ENCODE measurements around the gene ZNF837. TPM values are rescaled to one million over a fixed set of nuclear protein-coding genes. Genes with fewer than 3 reads are reported as not detected.
A peak's percentile ranks its signal among the peaks of the same experiment; 100 is the strongest.

Gene ZNF837
- total RNA-seq (ENCODE audit: low replicate concordance): 1.4 and 8.5 TPM in 2 replicates

DNA sequence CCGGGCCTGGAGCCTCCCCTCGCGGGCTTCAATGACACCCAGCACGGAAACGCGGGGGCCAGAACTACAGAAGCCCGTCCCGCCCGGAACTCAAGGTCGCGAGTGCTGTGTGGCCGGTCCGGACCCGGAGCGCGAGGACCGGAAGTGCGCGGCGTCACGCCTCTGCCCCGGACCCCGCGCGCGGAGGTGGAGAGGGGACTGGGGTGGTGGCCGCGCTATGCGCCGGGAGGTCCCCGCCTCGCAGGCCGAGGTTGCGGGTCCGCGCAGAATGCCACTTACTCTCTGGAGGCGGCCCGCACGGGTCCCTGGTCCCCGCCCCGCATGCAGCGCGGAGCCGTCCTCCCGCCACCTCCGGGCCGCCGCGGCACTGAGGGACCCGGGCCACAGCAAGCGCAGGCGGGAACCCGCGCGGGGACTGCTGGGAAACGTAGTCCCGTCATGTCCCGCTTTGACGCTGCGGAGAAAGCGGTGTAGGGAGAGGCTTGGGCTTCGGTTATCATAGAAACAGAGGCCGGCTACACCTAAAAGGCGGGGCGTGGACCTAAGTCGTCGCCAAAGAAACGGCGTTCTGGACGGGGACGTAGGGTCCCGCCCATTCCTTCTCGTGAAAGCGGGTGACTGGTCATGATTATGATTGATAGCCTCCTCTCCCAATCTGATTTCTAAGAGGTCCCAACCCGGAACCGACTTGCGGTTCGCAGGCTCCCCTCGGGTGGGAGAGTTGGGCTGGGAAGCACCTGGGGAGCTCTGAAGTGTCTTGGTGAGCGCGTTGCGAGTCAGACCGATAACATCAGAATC is at the start of gene ZNF837:
Gene ZNF837, minus strand, starts transcription at position 369 of the 798 bp plus-strand sequence. CDS start 11,698 bp downstream, outside the sequence.
- H3K27ac ChIP-seq: no peak within 1 kb of the TSS
- peaks cover 11% of the 10 kb centered on the region for H3K27me3 Mint-ChIP-seq (ENCODE audit: insufficient read depth, low read depth)
- H3K4me1 Mint-ChIP-seq: peaks cover 26% of the 10 kb centered on the region
- H3K36me3 Mint-ChIP-seq: no peaks in the 10 kb centered on the region
- DNase-seq (ENCODE audit: low spot score): peak; percentile 100
- peaks cover 11% of the 10 kb centered on the region for H3F3A ChIP-seq (ENCODE audit: low read depth)
- no peaks in the 10 kb centered on the region for H3K27me3 ChIP-seq
- peak within 1 kb of the TSS; percentile 73 for H3K9ac ChIP-seq
- no peaks in the 10 kb centered on the region for H3K36me3 ChIP-seq
- H4K20me1 ChIP-seq (ENCODE audit: low read depth): no peaks in the 10 kb centered on the region
- no peaks in the 10 kb centered on the region for H3K9me3 ChIP-seq (ENCODE audit: low read depth)
- H2AFZ ChIP-seq (replicated peaks): peak within 1 kb of the TSS; percentile 75
- peak within 1 kb of the TSS; percentile 94 for H3K4me2 ChIP-seq
- H3K4me3 ChIP-seq: peak within 1 kb of the TSS; percentile 84
- H3K9me3 Mint-ChIP-seq: no peaks in the 10 kb centered on the region
- TF ChIP-seq, protein P1, sequence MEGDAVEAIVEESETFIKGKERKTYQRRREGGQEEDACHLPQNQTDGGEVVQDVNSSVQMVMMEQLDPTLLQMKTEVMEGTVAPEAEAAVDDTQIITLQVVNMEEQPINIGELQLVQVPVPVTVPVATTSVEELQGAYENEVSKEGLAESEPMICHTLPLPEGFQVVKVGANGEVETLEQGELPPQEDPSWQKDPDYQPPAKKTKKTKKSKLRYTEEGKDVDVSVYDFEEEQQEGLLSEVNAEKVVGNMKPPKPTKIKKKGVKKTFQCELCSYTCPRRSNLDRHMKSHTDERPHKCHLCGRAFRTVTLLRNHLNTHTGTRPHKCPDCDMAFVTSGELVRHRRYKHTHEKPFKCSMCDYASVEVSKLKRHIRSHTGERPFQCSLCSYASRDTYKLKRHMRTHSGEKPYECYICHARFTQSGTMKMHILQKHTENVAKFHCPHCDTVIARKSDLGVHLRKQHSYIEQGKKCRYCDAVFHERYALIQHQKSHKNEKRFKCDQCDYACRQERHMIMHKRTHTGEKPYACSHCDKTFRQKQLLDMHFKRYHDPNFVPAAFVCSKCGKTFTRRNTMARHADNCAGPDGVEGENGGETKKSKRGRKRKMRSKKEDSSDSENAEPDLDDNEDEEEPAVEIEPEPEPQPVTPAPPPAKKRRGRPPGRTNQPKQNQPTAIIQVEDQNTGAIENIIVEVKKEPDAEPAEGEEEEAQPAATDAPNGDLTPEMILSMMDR (IDR thresholded peaks at IDR 0.05): no peak
- TF ChIP-seq EZH2phosphoT487 (IDR thresholded peaks at IDR 0.05) (no peak), EZH2 (IDR thresholded peaks at IDR 0.05) (no peak)
- peak within 1 kb of the TSS; percentile 90 for H3K4me3 Mint-ChIP-seq
- peak within 1 kb of the TSS; percentile 50 for H3K27ac Mint-ChIP-seq
- H3K79me2 ChIP-seq (ENCODE audit: low read depth): peaks cover 14% of the 10 kb centered on the region
- peaks cover 10% of the 10 kb centered on the region for H3K4me1 ChIP-seq

DNA sequence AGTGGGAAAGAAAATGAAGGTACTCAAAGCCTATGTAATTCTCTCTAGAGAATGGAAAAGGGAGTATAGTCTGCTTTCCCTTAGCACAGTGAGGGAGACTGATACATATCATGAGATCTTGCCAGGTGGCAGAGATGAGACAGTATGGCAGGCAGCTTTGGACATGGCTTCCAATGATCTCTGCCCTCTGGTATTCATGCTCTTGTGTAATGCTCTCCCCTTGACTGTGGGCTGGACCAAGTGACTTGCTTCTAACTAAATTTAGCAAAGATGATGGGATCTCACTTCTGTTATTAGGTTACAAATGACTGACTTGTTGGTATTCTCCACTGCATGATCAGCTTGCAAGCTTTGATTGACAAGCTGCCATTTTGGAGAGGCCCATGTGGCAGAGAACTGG is 48.9 kb upstream of the ZNF837 start:
- H3K27me3 Mint-ChIP-seq (ENCODE audit: insufficient read depth, low read depth): peaks cover 2% of the 10 kb centered on the region
- Histone ChIP-seq H3K79me2 (ENCODE audit: low read depth) (no peaks in the 10 kb centered on the region), H3K36me3 (no peaks in the 10 kb centered on the region), H3F3A (ENCODE audit: low read depth) (no peaks in the 10 kb centered on the region), H3K9ac (no peak overlapping the region), H3K4me2 (no peak overlapping the region), H3K9me3 (ENCODE audit: low read depth) (no peaks in the 10 kb centered on the region), H2AFZ (replicated peaks) (no peak overlapping the region), H3K27me3 (no peaks in the 10 kb centered on the region), H3K4me3 (no peak overlapping the region), H3K4me1 (no peaks in the 10 kb centered on the region), H3K27ac (no peak overlapping the region), H4K20me1 (ENCODE audit: low read depth) (no peaks in the 10 kb centered on the region)
- H3K4me3 Mint-ChIP-seq: no peak overlapping the region
- H3K27ac Mint-ChIP-seq: no peak overlapping the region
- no peak for TF ChIP-seq EZH2 (IDR thresholded peaks at IDR 0.05)
- TF ChIP-seq, protein P1 (IDR thresholded peaks at IDR 0.05): no peak
- no peak for TF ChIP-seq EZH2phosphoT487 (IDR thresholded peaks at IDR 0.05)
- H3K4me1 Mint-ChIP-seq: no peaks in the 10 kb centered on the region
- DNase-seq (ENCODE audit: low spot score): no peak
- H3K9me3 Mint-ChIP-seq: peaks cover 56% of the 10 kb centered on the region
- H3K36me3 Mint-ChIP-seq: peaks cover 68% of the 10 kb centered on the region

GRCh38 chr19:58428617-58429016 is 47.8 kb upstream of the ZNF837 start:
- H3K36me3 Mint-ChIP-seq: peaks cover 61% of the 10 kb centered on the region
- no peak overlapping the region for H3K4me3 Mint-ChIP-seq

More at GRCh38 chr19:58428617-58429016, 47.8 kb upstream of the ZNF837 start:
- no peak overlapping the region for H3K27ac Mint-ChIP-seq
- Histone ChIP-seq H3F3A (ENCODE audit: low read depth) (no peaks in the 10 kb centered on the region), H3K27ac (no peak overlapping the region), H2AFZ (replicated peaks) (no peak overlapping the region), H3K79me2 (ENCODE audit: low read depth) (no peaks in the 10 kb centered on the region), H3K4me3 (no peak overlapping the region), H3K36me3 (no peaks in the 10 kb centered on the region), H4K20me1 (ENCODE audit: low read depth) (no peaks in the 10 kb centered on the region), H3K4me1 (no peaks in the 10 kb centered on the region), H3K4me2 (no peak overlapping the region), H3K27me3 (no peaks in the 10 kb centered on the region), H3K9me3 (ENCODE audit: low read depth) (no peaks in the 10 kb centered on the region), H3K9ac (no peak overlapping the region)
- H3K27me3 Mint-ChIP-seq (ENCODE audit: insufficient read depth, low read depth): peaks cover 2% of the 10 kb centered on the region
- no peak for DNase-seq (ENCODE audit: low spot score)
- H3K4me1 Mint-ChIP-seq: no peaks in the 10 kb centered on the region
- H3K9me3 Mint-ChIP-seq: peaks cover 48% of the 10 kb centered on the region
- TF ChIP-seq EZH2 (IDR thresholded peaks at IDR 0.05): no peak
- no peak for TF ChIP-seq EZH2phosphoT487 (IDR thresholded peaks at IDR 0.05)
- TF ChIP-seq, protein P1 (IDR thresholded peaks at IDR 0.05): no peak
